Measurements from ENCODE around the gene PPIL3.

GRCh38 chr2:200847939-200848338 lies 40.9 kb downstream of the PPIL3 start:
- TF ChIP-seq POLR2A (IDR thresholded peaks at IDR 0.05; ENCODE audit: low read depth, low read length) (no peak), POU2F2 (IDR thresholded peaks at IDR 0.05; ENCODE audit: low read depth, low read length) (no peak), POLR2AphosphoS5 (IDR thresholded peaks at IDR 0.05; ENCODE audit: low read depth, low read length) (no peak), SPI1 (IDR thresholded peaks at IDR 0.05; ENCODE audit: low read depth, low read length) (no peak)

Data from GM12891 (cell line).